ENCODE measurements around the gene CRYBG1.

The CRYBG1 gene

GRCh38 chr6:106421496-106421895 is 61.0 kb downstream of the CRYBG1 start:
- in situ Hi-C loops (cut with MboI; ENCODE audit: low sequenced_read_pairs): no loop called here

- in situ Hi-C loops (cut with MboI; ENCODE audit: low sequenced_read_pairs): no loop called here
These were observed 62.0 kb downstream of the CRYBG1 start for GRCh38 chr6:106422534-106422933.

GRCh38 chr6:106425382-106425781 is 64.9 kb downstream of the CRYBG1 start:
- in situ Hi-C loops (cut with MboI; ENCODE audit: low sequenced_read_pairs): no loop called here

GRCh38 chr6:106426250-106426970 is 65.9 kb downstream of the CRYBG1 start:
- in situ Hi-C loops (cut with MboI; ENCODE audit: low sequenced_read_pairs): no loop called here

- in situ Hi-C loops (cut with MboI; ENCODE audit: low sequenced_read_pairs): no loop called here
These were observed 69.9 kb downstream of the CRYBG1 start for GRCh38 chr6:106430466-106430865.

- in situ Hi-C loops (cut with MboI; ENCODE audit: low sequenced_read_pairs): no loop called here
These were observed 70.9 kb downstream of the CRYBG1 start for GRCh38 chr6:106431405-106431804.

GRCh38 chr6:106431972-106432371 is 71.5 kb downstream of the CRYBG1 start:
- in situ Hi-C loops (cut with MboI; ENCODE audit: low sequenced_read_pairs): no loop called here

GRCh38 chr6:106434530-106434929 is 74.0 kb downstream of the CRYBG1 start:
- in situ Hi-C loops (cut with MboI; ENCODE audit: low sequenced_read_pairs): no loop called here

- in situ Hi-C loops (cut with MboI; ENCODE audit: low sequenced_read_pairs): no loop called here
These were observed 78.9 kb downstream of the CRYBG1 start for GRCh38 chr6:106439459-106439858.

- in situ Hi-C loops (cut with MboI; ENCODE audit: low sequenced_read_pairs): no loop called here
These were observed 80.0 kb downstream of the CRYBG1 start for GRCh38 chr6:106440546-106440945.

- in situ Hi-C loops (cut with MboI; ENCODE audit: low sequenced_read_pairs): no loop called here
These were observed 81.9 kb downstream of the CRYBG1 start for GRCh38 chr6:106442395-106442794.

GRCh38 chr6:106444777-106445507 is 84.4 kb downstream of the CRYBG1 start:
- in situ Hi-C loops (cut with MboI; ENCODE audit: low sequenced_read_pairs): no loop called here

GRCh38 chr6:106445508-106445878 is 85.0 kb downstream of the CRYBG1 start:
- in situ Hi-C loops (cut with MboI; ENCODE audit: low sequenced_read_pairs): no loop called here

- in situ Hi-C loops (cut with MboI; ENCODE audit: low sequenced_read_pairs): no loop called here
These were observed 85.9 kb downstream of the CRYBG1 start for GRCh38 chr6:106446287-106446885.

GRCh38 chr6:106446983-106447382 is 86.5 kb downstream of the CRYBG1 start:
- in situ Hi-C loops (cut with MboI; ENCODE audit: low sequenced_read_pairs): no loop called here

GRCh38 chr6:106448000-106448426 is 87.5 kb downstream of the CRYBG1 start:
- in situ Hi-C loops (cut with MboI; ENCODE audit: low sequenced_read_pairs): no loop called here

- in situ Hi-C loops (cut with MboI; ENCODE audit: low sequenced_read_pairs): no loop called here
These were observed 90.1 kb downstream of the CRYBG1 start for GRCh38 chr6:106450653-106451052.

GRCh38 chr6:106451439-106451838 is 90.9 kb downstream of the CRYBG1 start:
- in situ Hi-C loops (cut with MboI; ENCODE audit: low sequenced_read_pairs): no loop called here

GRCh38 chr6:106452628-106453027 is 92.1 kb downstream of the CRYBG1 start:
- in situ Hi-C loops (cut with MboI; ENCODE audit: low sequenced_read_pairs): no loop called here

- in situ Hi-C loops (cut with MboI; ENCODE audit: low sequenced_read_pairs): no loop called here
These were observed 93.3 kb downstream of the CRYBG1 start for GRCh38 chr6:106453756-106454367.

- in situ Hi-C loops (cut with MboI; ENCODE audit: low sequenced_read_pairs): no loop called here
These were observed 96.2 kb downstream of the CRYBG1 start for GRCh38 chr6:106456756-106457155.
